ENCODE results near the gene FAM163B.

FAM163B gene

DNA sequence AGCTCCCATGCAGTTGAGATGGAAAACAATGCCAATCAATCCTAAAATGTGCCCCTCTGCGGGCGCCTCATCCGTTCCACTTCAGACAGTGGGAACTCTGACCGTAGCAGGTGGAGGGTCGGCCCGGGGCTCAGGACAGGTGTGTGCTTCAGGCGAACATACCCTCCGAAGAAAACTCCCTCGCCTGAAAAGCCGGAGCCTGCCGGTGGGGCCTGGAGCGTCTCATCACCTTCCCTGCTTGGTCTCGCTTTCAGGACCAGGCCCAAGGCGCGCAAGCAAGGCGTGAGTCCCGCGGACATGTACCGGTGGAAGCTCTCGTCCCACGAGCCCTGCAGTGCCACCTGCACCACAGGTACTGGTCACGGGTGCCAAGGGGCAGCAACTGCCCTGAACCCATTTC lies 48.2 kb downstream of the FAM163B start:
- in situ Hi-C loops (cut with HindIII; ENCODE audit: low sequenced_read_pairs), result no loop called here
- H3K4me3 ChIP-seq (ENCODE audit: low read depth, low read length), result no peak overlapping the region
- no peak for DNase-seq (ENCODE audit: low read depth, low spot score)
- no peak for TF ChIP-seq CTCF (IDR thresholded peaks at IDR 0.05; ENCODE audit: low read depth, low read length)

GRCh38 chr9:133560311-133560710 lies 48.9 kb downstream of the FAM163B start:
- no peak for TF ChIP-seq CTCF (IDR thresholded peaks at IDR 0.05; ENCODE audit: low read depth, low read length)
- DNase-seq (ENCODE audit: low read depth, low spot score), result no peak
- H3K4me3 ChIP-seq (ENCODE audit: low read depth, low read length), result no peak overlapping the region
- in situ Hi-C loops (cut with HindIII; ENCODE audit: low sequenced_read_pairs), result no loop called here

GRCh38 chr9:133558191-133559126 lies 50.7 kb downstream of the FAM163B start:
- no peak for TF ChIP-seq CTCF (IDR thresholded peaks at IDR 0.05; ENCODE audit: low read depth, low read length)
- DNase-seq (ENCODE audit: low read depth, low spot score), result peak; percentile 84
- in situ Hi-C loops (cut with HindIII; ENCODE audit: low sequenced_read_pairs), result no loop called here
- no peak overlapping the region for H3K4me3 ChIP-seq (ENCODE audit: low read depth, low read length)

DNA sequence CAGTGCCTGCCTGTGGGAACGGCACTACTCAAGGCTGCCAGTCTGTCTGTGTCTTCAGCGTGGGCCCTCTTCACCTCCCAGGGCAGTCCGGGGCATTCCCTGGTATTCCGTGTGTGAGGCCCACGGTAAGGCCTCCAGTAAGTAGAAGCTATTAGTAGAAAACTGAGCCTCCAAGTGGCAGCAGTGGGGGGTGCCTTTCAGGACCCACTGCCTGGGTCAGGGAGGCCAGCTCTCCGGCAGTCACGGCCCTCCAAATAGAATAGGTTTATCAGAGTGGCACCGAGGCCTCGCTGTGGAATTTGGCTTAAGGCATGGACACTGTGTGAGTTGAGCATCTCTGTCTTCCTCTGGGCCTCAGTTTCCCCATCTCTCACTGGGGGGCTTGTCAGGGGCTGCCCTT lies 51.6 kb downstream of the FAM163B start:
- no peak for DNase-seq (ENCODE audit: low read depth, low spot score)
- TF ChIP-seq CTCF (IDR thresholded peaks at IDR 0.05; ENCODE audit: low read depth, low read length), result no peak
- no peak overlapping the region for H3K4me3 ChIP-seq (ENCODE audit: low read depth, low read length)
- in situ Hi-C loops (cut with HindIII; ENCODE audit: low sequenced_read_pairs), result no loop called here

GRCh38 chr9:133556354-133556753 lies 52.8 kb downstream of the FAM163B start:
- no peak for TF ChIP-seq CTCF (IDR thresholded peaks at IDR 0.05; ENCODE audit: low read depth, low read length)
- in situ Hi-C loops (cut with HindIII; ENCODE audit: low sequenced_read_pairs), result no loop called here
- no peak for DNase-seq (ENCODE audit: low read depth, low spot score)
- H3K4me3 ChIP-seq (ENCODE audit: low read depth, low read length), result no peak overlapping the region

DNA sequence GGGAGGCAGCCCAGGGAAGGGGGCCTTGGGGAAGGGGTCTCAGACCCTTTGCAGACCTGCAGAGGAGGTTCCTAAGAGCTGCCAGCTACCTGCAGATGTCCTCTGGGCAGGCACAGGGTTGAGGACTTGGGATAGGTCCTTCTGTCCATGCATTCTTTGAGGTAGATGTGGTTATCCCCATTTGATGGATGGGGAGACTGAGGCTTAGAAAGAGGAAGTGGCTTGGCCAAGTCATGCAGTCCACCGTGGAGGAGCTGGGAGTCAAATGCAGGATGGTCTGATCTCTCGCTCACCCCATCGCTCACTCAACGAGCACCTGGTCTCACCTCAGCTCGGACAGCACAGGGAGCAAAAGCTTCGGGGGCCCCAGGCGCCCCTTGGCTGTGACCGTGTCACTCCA lies 54.5 kb downstream of the FAM163B start:
- in situ Hi-C loops (cut with HindIII; ENCODE audit: low sequenced_read_pairs), result no loop called here
- DNase-seq (ENCODE audit: low read depth, low spot score), result no peak
- no peak overlapping the region for H3K4me3 ChIP-seq (ENCODE audit: low read depth, low read length)
- no peak for TF ChIP-seq CTCF (IDR thresholded peaks at IDR 0.05; ENCODE audit: low read depth, low read length)
